Activated T-cell treated with anti-CD3 and anti-CD28 coated beads, Interleukin-2, amount 50 U/mL, for 1 hour (primary cell): ENCODE measurements around the gene GORASP2.
"Not testable (repeated sequence)": the region's sequence is repeated elsewhere in the genome, so short reads cannot be mapped to it uniquely, and the experiment has no call there.

Source experiments
- DNase-seq: peaks from one replicate; pipeline ENCODE4 v3.0.0-alpha.2; 2020

Gene GORASP2

GRCh38 chr2:170928824-170929685 is at the start of gene GORASP2:
Gene GORASP2 (plus strand): TSS chr2:170929253. CDS start chr2:170929341, 88 bp downstream.
- peak; percentile 97 for DNase-seq

- no peak for DNase-seq
Measured at GRCh38 chr2:170881840-170882239, 47.2 kb upstream of the GORASP2 start.

DNA sequence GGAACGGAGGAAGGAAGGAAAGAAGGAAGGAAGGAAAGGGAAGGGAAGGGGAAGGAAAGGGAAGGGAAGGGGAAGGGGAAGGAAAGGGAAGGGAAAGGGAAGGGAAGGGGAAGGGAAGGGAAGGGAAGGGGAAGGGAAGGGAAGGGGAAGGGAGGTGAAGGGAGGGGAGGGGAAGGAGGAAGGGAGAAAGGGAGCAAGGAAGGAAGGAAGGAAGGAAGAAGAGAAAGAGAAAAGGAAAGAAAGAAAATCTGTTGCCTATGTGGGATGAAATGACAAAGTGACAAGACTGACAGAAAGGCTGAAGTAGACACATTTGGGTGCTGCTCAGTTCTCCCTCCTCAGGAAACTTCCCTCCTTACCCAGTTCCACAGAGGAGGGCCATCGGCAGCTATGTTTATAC is 46.3 kb upstream of the GORASP2 start:
- no peak for DNase-seq

GRCh38 chr2:170883683-170884082 is 45.4 kb upstream of the GORASP2 start:
- DNase-seq: no peak

GRCh38 chr2:170885130-170885791 is 43.8 kb upstream of the GORASP2 start:
- DNase-seq: no peak

DNA sequence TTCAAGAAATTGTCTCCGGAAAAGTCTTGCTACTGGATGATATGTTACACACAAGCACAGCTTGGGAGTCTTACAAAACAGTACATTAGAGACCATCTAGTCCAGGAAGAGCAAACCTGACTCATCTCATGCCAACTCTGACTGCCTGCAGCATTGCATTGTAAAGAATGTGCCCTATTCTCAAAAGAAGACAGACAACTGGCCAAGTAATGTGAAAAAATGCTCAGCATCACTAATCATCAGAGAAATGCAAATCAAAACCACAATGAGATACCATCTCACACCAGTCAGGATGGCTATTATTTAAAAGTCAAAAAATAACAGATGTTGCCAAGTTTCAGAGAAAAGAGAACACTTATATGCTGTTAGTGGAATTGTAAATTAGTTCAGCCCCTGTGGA is 42.7 kb upstream of the GORASP2 start:
- no peak for DNase-seq

GRCh38 chr2:170887496-170887895 is 41.6 kb upstream of the GORASP2 start:
- no peak for DNase-seq

DNA sequence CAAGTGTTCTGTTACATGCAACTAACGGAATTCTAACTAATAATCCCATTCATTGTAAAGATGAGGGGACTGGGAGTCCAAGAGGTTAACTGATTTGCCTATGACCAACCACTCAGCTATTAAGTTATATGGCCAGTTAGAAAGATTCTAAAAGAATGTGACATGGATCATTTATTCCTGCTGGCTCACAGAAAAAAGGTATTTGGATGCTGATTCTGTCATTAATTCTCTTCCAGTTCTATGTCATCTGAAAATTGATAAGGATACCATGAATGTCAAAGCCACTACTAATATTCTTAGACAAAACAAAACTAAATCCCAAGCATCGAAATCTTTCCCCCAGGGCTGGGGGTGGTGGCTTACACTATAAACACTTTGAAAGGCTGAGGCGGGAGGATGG is 41.2 kb upstream of the GORASP2 start:
- no peak for DNase-seq

DNA sequence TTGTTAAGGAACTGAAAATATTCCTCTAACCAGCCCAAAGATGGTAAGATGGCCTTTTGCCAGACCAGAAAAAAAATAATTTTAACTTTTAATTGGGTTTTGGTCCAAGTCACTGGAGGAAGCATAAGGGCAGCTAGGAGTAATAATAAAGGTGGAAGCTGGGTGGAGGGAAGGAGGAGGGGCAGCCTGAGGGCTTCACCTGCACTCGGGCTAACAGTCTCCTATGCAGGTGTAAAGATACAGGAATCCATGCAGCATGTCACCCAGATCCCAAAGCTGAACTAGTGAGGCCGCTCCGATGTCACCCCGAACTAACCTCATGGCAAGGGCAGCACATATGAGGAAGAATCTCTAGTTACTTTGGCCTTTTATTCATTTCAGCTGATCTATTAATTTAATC is 37.2 kb upstream of the GORASP2 start:
- no peak for DNase-seq

DNA sequence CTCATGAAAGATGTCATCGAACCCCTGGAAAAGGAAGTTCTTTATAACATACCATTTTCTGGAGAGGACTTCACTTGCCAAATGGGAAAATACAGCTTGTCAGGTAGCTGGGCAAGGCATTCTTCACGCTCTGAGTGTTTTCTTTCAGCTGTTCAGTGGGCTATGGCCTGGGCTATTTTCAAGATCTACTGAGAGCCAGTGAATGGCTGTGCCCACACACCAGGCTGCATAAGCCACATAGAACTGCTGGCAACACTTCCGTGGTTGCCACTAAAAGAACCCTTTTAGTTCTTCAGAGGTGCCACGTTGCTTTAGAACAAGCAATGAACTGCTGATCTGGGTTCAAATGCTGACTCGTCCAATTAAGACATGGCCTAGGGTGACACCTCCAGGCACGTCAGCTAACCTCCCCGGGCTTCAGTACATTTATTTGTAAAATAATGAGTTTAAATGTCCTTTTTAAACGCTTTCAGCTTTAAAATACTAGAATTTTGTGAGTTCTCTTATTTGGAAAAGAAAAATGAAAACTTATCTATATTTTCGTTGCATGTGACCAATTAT is 36.6 kb upstream of the GORASP2 start:
- DNase-seq: no peak

- DNase-seq: no peak
Measured at GRCh38 chr2:170895023-170895757, 33.9 kb upstream of the GORASP2 start.

DNA sequence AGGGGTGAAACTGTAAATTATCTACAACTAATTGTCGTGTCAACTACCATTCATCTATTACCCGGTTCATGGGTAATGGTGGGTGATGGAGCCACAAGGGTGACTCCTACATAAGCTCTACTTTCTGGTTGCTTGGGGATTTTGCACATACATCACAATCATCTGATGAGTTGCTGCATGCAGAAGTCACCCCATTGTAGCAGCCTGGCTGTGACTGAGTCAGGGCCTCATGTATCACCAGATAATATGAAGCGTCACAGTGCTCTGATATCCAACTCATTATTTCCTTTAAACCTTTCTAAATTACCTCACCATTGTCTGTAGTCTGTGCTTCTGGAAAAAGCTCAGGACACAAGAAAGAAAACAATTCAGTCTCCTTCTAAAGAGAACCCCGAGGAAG is 32.4 kb upstream of the GORASP2 start:
- no peak for DNase-seq

GRCh38 chr2:170897108-170897507 is 31.9 kb upstream of the GORASP2 start:
- DNase-seq: no peak

- no peak for DNase-seq
Measured at GRCh38 chr2:170905864-170906263, 23.2 kb upstream of the GORASP2 start.

GRCh38 chr2:170911314-170911889 is 17.7 kb upstream of the GORASP2 start:
- no peak for DNase-seq

DNA sequence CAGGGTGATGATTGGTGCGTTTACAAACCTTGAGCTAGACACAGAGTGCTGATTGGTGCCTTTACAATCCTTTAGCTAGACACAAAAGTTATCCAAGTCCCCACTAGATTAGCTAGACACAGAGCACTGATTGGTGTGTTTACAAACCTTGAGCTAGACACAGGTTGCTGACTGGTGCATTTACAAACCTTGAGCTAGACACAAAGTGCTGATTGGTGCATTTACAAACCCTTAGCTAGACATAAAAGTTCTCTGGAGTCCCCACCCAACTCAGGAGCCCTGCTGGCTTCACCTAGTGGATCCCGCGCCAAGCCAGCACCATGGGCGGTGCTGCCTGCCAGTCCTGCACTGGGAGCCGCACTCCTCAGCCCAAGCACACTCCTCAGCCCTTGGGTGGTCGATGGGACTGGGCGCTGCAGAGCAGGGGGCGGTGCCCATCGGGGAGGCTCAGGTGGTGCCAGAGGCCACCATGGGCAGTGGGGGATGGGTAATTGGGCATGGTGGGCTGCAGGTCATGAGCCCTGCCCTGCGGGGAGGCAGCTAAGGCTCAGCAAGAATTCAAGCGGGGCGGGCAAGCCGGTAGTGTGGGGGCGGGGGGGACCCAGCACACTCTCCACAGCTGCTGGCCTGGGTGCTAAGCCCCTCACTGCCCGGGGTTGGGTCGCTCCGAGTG is 13.9 kb upstream of the GORASP2 start:
- DNase-seq: not testable (repeated sequence)

DNA sequence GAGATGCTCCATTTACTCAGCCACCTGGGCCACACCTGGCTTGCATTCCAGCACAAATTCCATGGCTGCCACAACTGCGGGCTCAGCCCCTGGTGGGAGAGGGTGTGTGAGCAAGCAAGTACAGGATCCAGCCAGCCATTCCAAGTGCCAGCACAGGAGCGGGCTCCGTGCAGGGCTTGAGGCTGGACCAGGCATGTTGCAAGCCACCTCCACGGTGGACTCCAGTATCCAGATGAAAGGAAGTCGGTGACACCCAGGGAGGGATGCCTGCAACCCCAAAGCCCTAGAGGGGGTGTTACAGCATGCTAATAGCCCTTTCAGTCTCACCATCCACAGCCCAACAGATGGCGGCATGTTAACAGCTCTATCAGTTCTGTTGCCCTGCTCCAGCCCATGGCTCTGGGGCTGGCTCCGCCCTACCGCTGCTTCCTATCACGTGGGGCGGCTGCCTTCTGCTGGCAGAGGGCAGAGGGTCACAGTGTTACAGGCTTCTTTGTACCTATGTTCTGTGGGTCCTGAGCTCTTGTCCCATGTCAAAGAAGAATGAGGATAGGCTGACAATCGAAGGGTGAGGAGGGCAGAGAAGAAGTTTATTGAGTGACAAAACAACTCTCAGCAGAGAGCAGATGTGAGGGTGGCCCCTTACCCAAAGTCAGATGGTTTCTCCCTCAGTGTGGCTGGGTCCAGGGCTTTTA is 11.7 kb upstream of the GORASP2 start:
- no peak for DNase-seq

- DNase-seq: no peak
Measured at GRCh38 chr2:170917957-170918356, 11.1 kb upstream of the GORASP2 start.

GRCh38 chr2:170921873-170922272 is 7.2 kb upstream of the GORASP2 start:
- not testable (repeated sequence) for DNase-seq

DNA sequence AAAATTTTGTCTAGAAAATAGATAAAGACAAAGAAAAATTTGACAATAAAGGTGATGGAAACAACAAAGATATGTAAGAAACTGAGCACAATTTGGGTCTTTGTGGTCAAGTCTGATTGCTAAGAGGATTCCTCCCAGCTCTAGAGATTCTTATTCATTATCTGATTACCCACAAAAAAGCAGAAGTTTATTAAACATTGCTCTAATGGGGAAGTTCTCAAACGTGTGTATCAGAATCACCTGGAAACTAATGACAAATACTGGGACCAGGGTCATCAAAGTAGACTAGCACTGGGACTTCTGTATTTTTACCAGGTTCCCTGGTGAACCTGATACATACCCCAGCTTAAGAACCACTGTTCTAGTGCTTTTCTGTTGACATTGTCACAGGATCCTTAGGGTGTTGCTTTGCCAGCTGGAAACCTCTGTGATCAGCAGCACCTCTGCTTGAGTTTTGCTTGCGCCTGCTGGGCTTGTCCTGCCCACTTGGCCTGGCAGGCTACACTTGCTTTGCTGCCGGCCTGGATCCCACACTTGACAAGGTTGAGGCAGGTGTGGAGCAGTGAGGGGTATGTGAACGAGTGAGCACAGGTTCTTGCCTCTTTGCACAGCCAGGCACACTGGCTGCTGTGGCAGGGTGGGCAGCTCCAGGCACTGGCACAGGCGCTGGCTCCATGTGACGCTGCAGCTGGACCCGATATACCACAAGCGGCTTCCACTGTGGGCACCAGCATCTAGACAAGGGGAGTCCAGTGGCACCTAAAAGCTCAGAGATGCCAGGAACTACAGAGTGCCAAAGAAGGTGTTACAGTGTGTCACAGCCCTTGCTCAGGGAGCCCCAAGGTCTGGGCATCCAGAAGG is 6.2 kb upstream of the GORASP2 start:
- DNase-seq: no peak

DNA sequence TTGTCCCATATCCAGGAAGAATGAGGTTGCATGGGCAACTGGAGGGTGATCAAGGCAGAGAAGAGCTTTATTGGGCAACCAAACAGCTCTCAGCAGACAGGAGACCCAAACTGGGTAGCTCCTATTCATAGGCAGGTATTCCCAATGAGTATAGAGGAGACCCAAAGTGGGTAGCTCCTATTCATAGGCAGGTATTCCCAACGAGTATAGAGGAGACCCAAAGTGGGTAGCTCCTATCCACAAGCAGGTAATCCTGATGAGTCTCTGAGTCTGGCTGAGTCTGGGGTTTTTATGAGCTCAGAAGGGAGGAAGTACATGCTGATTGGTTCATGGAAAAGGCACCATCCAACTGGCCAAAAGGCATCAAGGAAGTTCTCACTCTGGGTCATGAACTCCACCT is 5.3 kb upstream of the GORASP2 start:
- no peak for DNase-seq
